H1 (cell line): ENCODE results near the gene GDPD5. TPM values are rescaled to one million over a fixed set of nuclear protein-coding genes. Genes with fewer than 3 reads are reported as not detected.

Experiments used
- BRCA1 ChIP-seq: IDR thresholded peaks from 2 replicates; pipeline ENCODE4 v1.6.1; 2012; ENCODE audit warnings: low read depth, low read length, improper control_type of control experiment
- CEBPB ChIP-seq: IDR thresholded peaks from 2 replicates; pipeline ENCODE4 v1.6.1; 2012; ENCODE audit warnings: low read depth, low read length
- CHD2 ChIP-seq: IDR thresholded peaks from 2 replicates; pipeline ENCODE4 v1.6.1; 2012; ENCODE audit warnings: low read length, improper control_type of control experiment
- CHD7 ChIP-seq: fragments of 300-600 bp; sonication (generic); IDR thresholded peaks from 2 replicates; pipeline ENCODE4 v1.7.1; 2012; ENCODE audit warnings: low read length, moderate library complexity, mild to moderate bottlenecking, inconsistent platforms; ENCODE audit not compliant: insufficient replicate concordance
- EGR1 ChIP-seq: IDR thresholded peaks from 2 replicates; pipeline ENCODE4 v1.6.1; 2011; ENCODE audit warnings: low read depth, low read length, borderline replicate concordance
- NANOG ChIP-seq: IDR thresholded peaks from 2 replicates; pipeline ENCODE4 v1.6.1; 2011; ENCODE audit warnings: low read length, low read depth, mild to moderate bottlenecking, inconsistent platforms; ENCODE audit not compliant: insufficient read depth, poor library complexity, severe bottlenecking
- polyA plus RNA-seq, 7 experiments: library from polyadenylated mRNA; depleted of rRNA in 3 of 7; stranded (reverse) in 5 of 7; unstranded in 2 of 7; fragments of >200 nt in 5 of 7; fragments of 200-250 nt in 2 of 7; gene quantifications; 1 replicate in 5 of 7; 2 replicates in 1 of 7; 4 replicates in 1 of 7; pipeline versions ENCODE4 v1.2.1 to v1.2.3, GENCODE V29; 2011 to 2013; ENCODE audit warnings: missing spikeins in 2 of 7, mixed read lengths in 2 of 7
- total RNA-seq: library from RNA; stranded (reverse); fragmentation: NEBNext Ultra II Directional; extraction: Animal tissue kit (Norgen Biotek cat#: 25700); gene quantifications from 2 replicates; pipeline ENCODE4 v1.2.1, GENCODE V29; 2021
- TF ChIP-seq, protein P1 (sequence below): IDR thresholded peaks from 2 replicates; pipeline ENCODE4 v1.6.1; 2011; ENCODE audit warnings: low read length, improper control_type of control experiment

Gene GDPD5
- total and polyA plus RNA-seq, 2 of the 8 experiments (the other 6 are each of a cell fraction or from before 2014, with no cell fraction given): 7.8 to 8.6 TPM

DNA sequence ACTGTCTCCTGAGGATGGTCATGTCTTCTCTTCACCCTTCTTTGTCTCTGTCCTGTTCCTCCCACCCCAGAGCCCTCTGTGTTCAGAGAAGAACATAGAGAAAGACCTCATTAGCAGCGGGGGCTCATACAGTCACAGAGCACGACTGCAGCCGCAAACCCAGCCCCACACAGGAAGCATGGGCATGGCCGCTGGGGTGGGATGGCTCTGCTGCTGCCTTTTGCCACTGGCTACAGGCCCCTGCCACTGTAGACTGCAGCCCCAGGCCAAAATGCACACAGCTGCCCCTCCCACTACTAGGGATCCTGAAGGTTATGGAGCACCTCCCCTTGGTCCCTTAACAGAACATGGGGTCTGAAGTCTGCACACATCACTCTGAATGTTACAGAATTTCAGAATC is 57.9 kb downstream of the GDPD5 start (continued):
- TF ChIP-seq CHD7: no peak
- no peak for TF ChIP-seq CEBPB
- no peak for TF ChIP-seq EGR1
- no peak for TF ChIP-seq NANOG
- no peak for TF ChIP-seq BRCA1
- no peak for TF ChIP-seq CHD2
- TF ChIP-seq, protein P1, sequence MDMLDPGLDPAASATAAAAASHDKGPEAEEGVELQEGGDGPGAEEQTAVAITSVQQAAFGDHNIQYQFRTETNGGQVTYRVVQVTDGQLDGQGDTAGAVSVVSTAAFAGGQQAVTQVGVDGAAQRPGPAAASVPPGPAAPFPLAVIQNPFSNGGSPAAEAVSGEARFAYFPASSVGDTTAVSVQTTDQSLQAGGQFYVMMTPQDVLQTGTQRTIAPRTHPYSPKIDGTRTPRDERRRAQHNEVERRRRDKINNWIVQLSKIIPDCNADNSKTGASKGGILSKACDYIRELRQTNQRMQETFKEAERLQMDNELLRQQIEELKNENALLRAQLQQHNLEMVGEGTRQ: no peak
- TF ChIP-seq, all 59 proteins: peak for 0
